Activated T-cell treated with anti-CD3 and anti-CD28 coated beads, Interleukin-2, amount 50 U/mL, for 24 hours (primary cell): ENCODE measurements around the gene BABAM2.
"Not testable (repeated sequence)": the region's sequence is repeated elsewhere in the genome, so short reads cannot be mapped to it uniquely, and the experiment has no call there.

Experiments used
- DNase-seq: peaks from one replicate; pipeline ENCODE4 v3.0.0-alpha.2; 2020
- H3K27ac Mint-ChIP-seq: 2 replicates; pipeline ENCODE4 v1.8.0; 2020; ENCODE audit warnings: mild to moderate bottlenecking, mixed read lengths
- H3K27me3 Mint-ChIP-seq: 2 replicates; pipeline ENCODE4 v1.8.0; 2020; ENCODE audit warnings: mixed read lengths
- H3K36me3 Mint-ChIP-seq: 2 replicates; pipeline ENCODE4 v1.8.0; 2020; ENCODE audit warnings: low read depth, mixed read lengths
- H3K4me1 Mint-ChIP-seq: 2 replicates; pipeline ENCODE4 v1.8.0; 2020; ENCODE audit warnings: low read depth, mixed read lengths
- H3K4me3 Mint-ChIP-seq: 2 replicates; pipeline ENCODE4 v1.8.0; 2020; ENCODE audit warnings: mild to moderate bottlenecking, moderate library complexity, mixed read lengths
- H3K9me3 Mint-ChIP-seq: 2 replicates; pipeline ENCODE4 v1.8.0; 2020; ENCODE audit warnings: mixed read lengths

The BABAM2 gene

GRCh38 chr2:28366496-28367282 lies 476.2 kb downstream of the BABAM2 start:
- Mint-ChIP-seq H3K27ac (peak overlapping the region; percentile 59), H3K4me3 (peak overlapping the region; percentile 33), H3K4me1 (peaks cover 58% of the 10 kb centered on the region), H3K36me3 (no peaks in the 10 kb centered on the region), H3K9me3 (no peaks in the 10 kb centered on the region), H3K27me3 (no peaks in the 10 kb centered on the region)
- peak; percentile 62 for DNase-seq

- Mint-ChIP-seq H3K27ac (peak overlapping the region; percentile 22), H3K36me3 (no peaks in the 10 kb centered on the region), H3K4me3 (no peak overlapping the region), H3K27me3 (no peaks in the 10 kb centered on the region), H3K9me3 (no peaks in the 10 kb centered on the region), H3K4me1 (peaks cover 47% of the 10 kb centered on the region)
- no peak for DNase-seq
Observed at GRCh38 chr2:28367667-28368356, 477.3 kb downstream of the BABAM2 start.

- no peaks in the 10 kb centered on the region for H3K36me3 Mint-ChIP-seq
- DNase-seq = no peak
- peaks cover 42% of the 10 kb centered on the region for H3K4me1 Mint-ChIP-seq
- H3K27ac Mint-ChIP-seq = no peak overlapping the region
- no peaks in the 10 kb centered on the region for H3K9me3 Mint-ChIP-seq
- no peaks in the 10 kb centered on the region for H3K27me3 Mint-ChIP-seq
- H3K4me3 Mint-ChIP-seq = no peak overlapping the region
Observed at GRCh38 chr2:28368357-28368798, 477.8 kb downstream of the BABAM2 start.

- Mint-ChIP-seq H3K4me3 (no peak overlapping the region), H3K27me3 (no peaks in the 10 kb centered on the region), H3K9me3 (no peaks in the 10 kb centered on the region), H3K4me1 (peaks cover 34% of the 10 kb centered on the region), H3K27ac (peak overlapping the region; percentile 39), H3K36me3 (no peaks in the 10 kb centered on the region)
- no peak for DNase-seq
Observed at GRCh38 chr2:28369358-28369757, 478.8 kb downstream of the BABAM2 start.

GRCh38 chr2:28370354-28370753 lies 479.8 kb downstream of the BABAM2 start:
- Mint-ChIP-seq H3K4me3 (no peak overlapping the region), H3K27me3 (no peaks in the 10 kb centered on the region), H3K36me3 (no peaks in the 10 kb centered on the region), H3K9me3 (no peaks in the 10 kb centered on the region), H3K4me1 (peaks cover 25% of the 10 kb centered on the region), H3K27ac (no peak overlapping the region)
- DNase-seq = no peak

- not testable (repeated sequence) for DNase-seq, H3K4me3 Mint-ChIP-seq, H3K27me3 Mint-ChIP-seq, H3K27ac Mint-ChIP-seq, H3K9me3 Mint-ChIP-seq, H3K36me3 Mint-ChIP-seq
- H3K4me1 Mint-ChIP-seq = peaks cover 12% of the 10 kb centered on the region
Observed at GRCh38 chr2:28371728-28372127, 481.2 kb downstream of the BABAM2 start.

GRCh38 chr2:28373854-28374253 lies 483.3 kb downstream of the BABAM2 start:
- Mint-ChIP-seq H3K27ac (no peak overlapping the region), H3K9me3 (no peaks in the 10 kb centered on the region), H3K36me3 (no peaks in the 10 kb centered on the region), H3K4me3 (no peak overlapping the region), H3K27me3 (no peaks in the 10 kb centered on the region), H3K4me1 (peaks cover 7% of the 10 kb centered on the region)
- no peak for DNase-seq

GRCh38 chr2:28374331-28374730 lies 483.8 kb downstream of the BABAM2 start:
- DNase-seq = no peak
- Mint-ChIP-seq H3K4me3 (no peak overlapping the region), H3K9me3 (no peaks in the 10 kb centered on the region), H3K27ac (no peak overlapping the region), H3K36me3 (no peaks in the 10 kb centered on the region), H3K4me1 (peaks cover 12% of the 10 kb centered on the region), H3K27me3 (no peaks in the 10 kb centered on the region)

GRCh38 chr2:28375236-28375635 lies 484.7 kb downstream of the BABAM2 start:
- Mint-ChIP-seq H3K36me3 (no peaks in the 10 kb centered on the region), H3K4me3 (no peak overlapping the region), H3K27ac (no peak overlapping the region), H3K27me3 (no peaks in the 10 kb centered on the region), H3K9me3 (no peaks in the 10 kb centered on the region), H3K4me1 (peaks cover 17% of the 10 kb centered on the region)
- no peak for DNase-seq

GRCh38 chr2:28375742-28376631 lies 485.5 kb downstream of the BABAM2 start:
- Mint-ChIP-seq H3K36me3 (no peaks in the 10 kb centered on the region), H3K9me3 (no peaks in the 10 kb centered on the region), H3K27ac (no peak overlapping the region), H3K4me1 (peaks cover 17% of the 10 kb centered on the region), H3K4me3 (no peak overlapping the region), H3K27me3 (no peaks in the 10 kb centered on the region)
- DNase-seq = no peak

- peaks cover 20% of the 10 kb centered on the region for H3K4me1 Mint-ChIP-seq
- H3K27me3 Mint-ChIP-seq = no peaks in the 10 kb centered on the region
- no peak overlapping the region for H3K27ac Mint-ChIP-seq
- no peaks in the 10 kb centered on the region for H3K9me3 Mint-ChIP-seq
- no peaks in the 10 kb centered on the region for H3K36me3 Mint-ChIP-seq
- no peak for DNase-seq
- H3K4me3 Mint-ChIP-seq = no peak overlapping the region
Observed at GRCh38 chr2:28377195-28377816, 486.8 kb downstream of the BABAM2 start.

- Mint-ChIP-seq H3K4me1 (peaks cover 21% of the 10 kb centered on the region), H3K27ac (no peak overlapping the region), H3K4me3 (no peak overlapping the region)
Observed at GRCh38 chr2:28377984-28378678, 487.6 kb downstream of the BABAM2 start.

GRCh38 chr2:28378679-28379584 lies 488.4 kb downstream of the BABAM2 start:
- no peaks in the 10 kb centered on the region for H3K9me3 Mint-ChIP-seq
- no peak overlapping the region for H3K4me3 Mint-ChIP-seq
- no peak for DNase-seq
- H3K27me3 Mint-ChIP-seq = no peaks in the 10 kb centered on the region
- peaks cover 22% of the 10 kb centered on the region for H3K4me1 Mint-ChIP-seq
- peak overlapping the region; percentile 70 for H3K27ac Mint-ChIP-seq
- H3K36me3 Mint-ChIP-seq = no peaks in the 10 kb centered on the region

More at GRCh38 chr2:28377984-28378678, 487.6 kb downstream of the BABAM2 start:
- Mint-ChIP-seq H3K9me3 (no peaks in the 10 kb centered on the region), H3K36me3 (no peaks in the 10 kb centered on the region), H3K27me3 (no peaks in the 10 kb centered on the region)
- no peak for DNase-seq
